Stomach smooth muscle (tissue), 2 donors: ENCODE results near the gene DDX21.
"Not testable (repeated sequence)": the region's sequence is repeated elsewhere in the genome, so short reads cannot be mapped to it uniquely, and the experiment has no call there.

Source experiments
- H3K27ac ChIP-seq: one replicate; pipeline ENCODE4 v1.7.0; 2013; ENCODE audit warnings: mild to moderate bottlenecking, low read length, inconsistent platforms
- H3K27me3 ChIP-seq, 2 donors: one replicate each; pipeline ENCODE4 v1.7.0; 2013; ENCODE audit warnings: low read length in 2 of 2; ENCODE audit not compliant: insufficient read depth in 2 of 2, control insufficient read depth in 1 of 2
- H3K36me3 ChIP-seq, 2 donors: one replicate each; pipeline ENCODE4 v1.7.0; 2013; ENCODE audit warnings: low read length in 2 of 2; ENCODE audit not compliant: control insufficient read depth in 2 of 2, insufficient read depth in 2 of 2
- H3K4me1 ChIP-seq: one replicate; pipeline ENCODE4 v1.7.0; 2013; ENCODE audit warnings: low read length; ENCODE audit not compliant: control insufficient read depth, insufficient read depth
- H3K4me3 ChIP-seq, 2 donors: one replicate each; pipeline ENCODE4 v1.7.0; 2013; ENCODE audit warnings: low read length in 2 of 2
- H3K9ac ChIP-seq, 2 donors: one replicate each; pipeline ENCODE4 v1.7.0; 2013; ENCODE audit warnings: low read length in 2 of 2, mild to moderate bottlenecking in 1 of 2
- H3K9me3 ChIP-seq, 2 donors: one replicate each; pipeline ENCODE4 v1.7.0; 2013; ENCODE audit warnings: low read length in 2 of 2; ENCODE audit not compliant: control insufficient read depth in 2 of 2
- donor health status: healthy.
- donor health status: Pancreatic carcinoma.

Gene DDX21

DNA sequence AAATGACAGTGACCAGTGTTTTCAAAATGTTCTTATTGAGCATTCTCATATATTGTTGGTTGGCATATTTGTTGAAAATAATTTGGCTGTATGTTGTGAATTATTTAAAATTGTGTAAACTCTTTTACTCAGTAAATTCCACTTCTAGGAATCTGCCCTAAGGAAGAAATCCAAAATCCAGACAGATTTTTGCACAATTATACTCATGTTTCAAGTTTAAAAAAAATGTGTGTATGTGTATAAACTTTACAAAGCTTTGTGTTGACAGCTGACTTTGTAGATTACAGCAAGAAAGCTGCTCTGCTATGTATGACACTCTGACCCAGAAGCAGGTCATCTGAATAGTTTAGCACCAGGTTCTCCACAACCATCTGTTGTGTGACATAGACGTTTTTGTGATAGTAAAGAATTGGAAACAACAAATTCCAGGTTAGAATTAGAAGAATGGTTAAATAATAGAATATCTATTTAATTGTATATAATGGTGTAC is 54.2 kb downstream of the DDX21 start:
- Histone ChIP-seq H3K4me3 (no peak overlapping the region), H3K27me3 (no peaks in the 10 kb centered on the region), H3K9ac (no peak overlapping the region), H3K36me3 (peaks cover 10 to 18% of the 10 kb centered on the region in 2 donors), H3K4me1 (no peaks in the 10 kb centered on the region), H3K27ac (no peak overlapping the region), H3K9me3 (no peaks in the 10 kb centered on the region)

DNA sequence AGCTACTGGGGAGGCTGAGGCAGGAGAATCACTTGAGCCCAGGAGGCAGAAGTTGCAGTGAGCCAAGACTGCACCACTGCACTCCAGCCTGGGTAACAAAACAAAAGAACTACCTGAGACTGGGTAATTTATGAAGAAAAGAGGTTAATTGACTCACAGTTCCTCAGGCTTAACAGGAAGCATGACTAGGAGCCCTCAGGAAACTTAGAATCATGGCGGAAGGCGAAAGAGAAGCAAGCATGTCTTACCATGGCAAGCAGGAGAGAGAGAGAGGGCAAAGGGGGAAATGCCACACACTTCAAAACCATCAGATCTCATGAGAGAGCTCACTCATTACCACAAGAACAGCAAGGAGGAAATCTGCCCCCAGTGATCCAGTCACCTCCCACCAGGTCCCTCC is 56.8 kb downstream of the DDX21 start:
- not testable (repeated sequence) for H3K4me1 ChIP-seq, H3K9ac ChIP-seq, H3K27me3 ChIP-seq, H3K9me3 ChIP-seq, H3K4me3 ChIP-seq, H3K27ac ChIP-seq
- H3K36me3 ChIP-seq = peaks cover 18 to 30% of the 10 kb centered on the region in 2 donors

DNA sequence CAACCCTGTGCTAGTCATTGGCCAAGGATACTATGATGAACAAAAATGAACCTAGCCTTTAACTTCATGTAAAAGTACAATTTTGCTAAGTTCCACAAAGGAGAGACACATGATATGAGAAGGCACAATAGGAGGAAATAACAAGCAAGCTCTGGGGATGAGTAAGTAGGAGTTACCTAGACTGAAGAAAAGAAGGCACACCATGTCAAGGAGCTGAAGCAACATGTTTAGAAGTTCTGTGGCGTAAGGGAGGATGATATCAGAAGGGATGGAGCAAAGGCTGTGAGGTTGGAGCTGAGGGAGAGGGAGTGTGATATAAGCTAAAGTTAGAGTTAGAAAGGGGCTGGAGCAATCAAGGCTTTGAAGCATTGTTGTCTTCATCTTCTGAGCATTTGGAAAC is 58.2 kb downstream of the DDX21 start:
- H3K27ac ChIP-seq = no peak overlapping the region
- no peak overlapping the region for H3K4me3 ChIP-seq
- peaks cover 21 to 30% of the 10 kb centered on the region in 2 donors for H3K36me3 ChIP-seq
- no peaks in the 10 kb centered on the region for H3K4me1 ChIP-seq
- H3K9ac ChIP-seq = no peak overlapping the region
- H3K27me3 ChIP-seq = no peaks in the 10 kb centered on the region
- H3K9me3 ChIP-seq = no peaks in the 10 kb centered on the region

DNA sequence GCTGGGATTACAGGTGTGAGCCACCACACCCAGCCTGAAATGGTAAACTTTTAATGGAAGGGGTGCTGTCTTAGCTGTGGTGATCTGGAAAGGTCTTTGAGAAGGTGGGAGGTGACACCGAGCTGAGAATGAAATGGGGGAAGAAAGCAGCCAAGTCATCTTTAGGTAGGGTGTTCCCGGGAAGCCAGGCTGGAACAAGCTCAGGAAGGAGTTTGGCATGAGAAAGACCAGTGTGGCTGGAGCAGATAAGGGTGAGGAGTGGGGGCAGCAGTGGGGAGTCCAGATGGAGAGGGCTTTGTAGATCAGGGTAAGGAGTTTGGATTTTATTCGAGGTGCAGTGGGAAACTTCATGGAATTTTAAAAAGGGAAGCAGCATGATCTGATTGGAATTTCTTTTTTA is 62.6 kb downstream of the DDX21 start:
- Histone ChIP-seq H3K9me3 (no peaks in the 10 kb centered on the region), H3K27ac (no peak overlapping the region), H3K36me3 (peaks cover 19 to 24% of the 10 kb centered on the region in 2 donors), H3K27me3 (no peaks in the 10 kb centered on the region), H3K4me3 (no peak overlapping the region), H3K9ac (no peak overlapping the region), H3K4me1 (no peaks in the 10 kb centered on the region)

DNA sequence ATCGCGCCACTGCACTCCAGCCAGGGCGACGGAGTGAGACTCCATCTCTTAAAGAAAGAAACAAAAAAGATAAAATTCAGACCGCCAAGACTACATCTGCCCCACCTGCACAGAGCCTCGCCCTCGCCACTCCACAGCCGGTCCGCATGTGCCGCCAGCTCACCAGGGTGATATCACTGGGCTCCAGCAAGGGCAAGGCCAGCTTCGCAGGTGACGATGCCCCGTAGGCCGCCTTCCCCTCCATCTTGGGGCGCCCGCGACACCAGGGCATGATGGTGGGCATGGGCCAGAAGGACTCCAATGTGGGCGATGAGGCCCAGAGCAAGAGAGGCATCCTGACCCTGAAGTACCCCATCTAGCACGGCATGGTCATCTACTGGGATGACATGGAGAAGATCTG is 66.6 kb downstream of the DDX21 start:
- Histone ChIP-seq H3K9me3 (no peaks in the 10 kb centered on the region), H3K36me3 (peaks cover 0 to 2% of the 10 kb centered on the region in 2 donors), H3K9ac (no peak overlapping the region), H3K27ac (no peak overlapping the region), H3K4me3 (no peak overlapping the region), H3K4me1 (no peaks in the 10 kb centered on the region), H3K27me3 (no peaks in the 10 kb centered on the region)

DNA sequence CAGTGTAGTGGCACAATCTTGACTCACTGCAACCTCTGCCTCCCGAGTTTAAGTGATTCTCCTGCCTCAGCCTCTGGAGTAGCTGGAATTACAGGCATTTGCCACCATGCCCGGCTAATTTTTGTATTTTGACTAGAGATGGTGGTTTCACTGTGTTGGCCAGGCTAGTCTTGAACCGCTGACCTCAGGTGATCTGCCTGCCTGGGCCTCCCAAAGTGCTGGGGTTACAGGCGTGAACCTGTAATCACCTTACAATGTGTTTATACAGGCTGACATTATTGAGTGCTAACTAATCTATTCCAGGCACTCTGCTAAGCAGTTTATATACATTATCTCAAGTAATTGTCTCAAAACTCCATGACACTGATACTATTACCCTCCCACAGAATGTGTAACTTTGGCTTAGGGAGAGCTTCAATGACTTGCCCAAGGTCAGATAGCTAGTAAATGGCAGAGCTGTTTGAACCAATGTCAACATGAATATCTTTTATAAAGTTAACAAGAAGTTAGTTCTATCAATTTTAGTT is 69.5 kb downstream of the DDX21 start:
- H3K27ac ChIP-seq = no peak overlapping the region
- H3K9me3 ChIP-seq = no peaks in the 10 kb centered on the region
- no peaks in the 10 kb centered on the region for H3K27me3 ChIP-seq
- H3K36me3 ChIP-seq = no peaks in the 10 kb centered on the region
- no peak overlapping the region for H3K9ac ChIP-seq
- H3K4me1 ChIP-seq = no peaks in the 10 kb centered on the region
- no peak overlapping the region for H3K4me3 ChIP-seq

DNA sequence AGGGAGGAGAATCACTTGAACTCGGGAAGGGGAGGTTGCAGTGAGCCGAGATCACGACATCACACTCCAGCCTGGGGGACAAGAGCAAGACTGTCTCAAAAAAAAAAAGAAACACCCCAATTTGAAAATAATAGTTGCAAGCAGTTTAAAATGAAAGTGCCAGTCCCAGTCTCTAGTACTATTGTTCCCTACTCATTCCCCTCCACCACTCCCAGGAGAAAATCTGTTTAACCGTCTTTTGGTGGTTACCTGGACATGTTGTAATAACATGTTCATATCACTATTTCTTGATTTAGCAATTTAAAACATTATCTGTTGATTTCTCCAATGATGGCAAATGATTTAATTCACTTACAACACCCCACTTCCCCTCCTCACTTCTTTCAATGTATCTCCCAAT is 77.3 kb downstream of the DDX21 start:
- no peaks in the 10 kb centered on the region for H3K9me3 ChIP-seq
- no peaks in the 10 kb centered on the region for H3K4me1 ChIP-seq
- no peak overlapping the region for H3K27ac ChIP-seq
- no peak overlapping the region for H3K4me3 ChIP-seq
- H3K36me3 ChIP-seq = no peaks in the 10 kb centered on the region
- no peaks in the 10 kb centered on the region for H3K27me3 ChIP-seq
- no peak overlapping the region for H3K9ac ChIP-seq
